Measurements from ENCODE around the gene SBK2.
"Not testable (repeated sequence)": the region's sequence is repeated elsewhere in the genome, so short reads cannot be mapped to it uniquely, and the experiment has no call there.

The SBK2 gene

GRCh38 chr19:55535965-55536350, 975 bp downstream of the SBK2 start:
- no peak for DNase-seq (ENCODE audit: low read depth in 2 of 2, low spot score in 1 of 2)

GRCh38 chr19:55535173-55535964, 1.6 kb downstream of the SBK2 start:
- no peak for DNase-seq (ENCODE audit: low read depth in 2 of 2, low spot score in 1 of 2)

- not testable (repeated sequence) for DNase-seq (ENCODE audit: low read depth in 2 of 2, low spot score in 1 of 2)
Observed at GRCh38 chr19:55534280-55534679, 2.7 kb downstream of the SBK2 start.

- no peak for DNase-seq (ENCODE audit: low read depth in 2 of 2, low spot score in 1 of 2)
Observed at GRCh38 chr19:55530996-55531395, 5.9 kb downstream of the SBK2 start.

GRCh38 chr19:55529636-55530234, 7.2 kb downstream of the SBK2 start:
- DNase-seq (ENCODE audit: low read depth in 2 of 2, low spot score in 1 of 2) = no peak

GRCh38 chr19:55528030-55528803, 8.7 kb downstream of the SBK2 start:
- no peak for DNase-seq (ENCODE audit: low read depth in 2 of 2, low spot score in 1 of 2)

GRCh38 chr19:55527197-55528029, 9.5 kb downstream of the SBK2 start:
- DNase-seq (ENCODE audit: low read depth in 2 of 2, low spot score in 1 of 2) = no peak

GRCh38 chr19:55526216-55527196, 10.4 kb downstream of the SBK2 start:
- no peak for DNase-seq (ENCODE audit: low read depth in 2 of 2, low spot score in 1 of 2)

- DNase-seq (ENCODE audit: low read depth in 2 of 2, low spot score in 1 of 2) = no peak
Observed at GRCh38 chr19:55525289-55526101, 11.4 kb downstream of the SBK2 start.

GRCh38 chr19:55520691-55521292, 16.1 kb downstream of the SBK2 start:
- no peak for DNase-seq (ENCODE audit: low read depth in 2 of 2, low spot score in 1 of 2)

- no peak for DNase-seq (ENCODE audit: low read depth in 2 of 2, low spot score in 1 of 2)
Observed at GRCh38 chr19:55519451-55520311, 17.3 kb downstream of the SBK2 start.

- DNase-seq (ENCODE audit: low read depth in 2 of 2, low spot score in 1 of 2) = peak; percentile 75 to 86
Observed at GRCh38 chr19:55516878-55517620, 19.9 kb downstream of the SBK2 start.

GRCh38 chr19:55508120-55508519, 28.8 kb downstream of the SBK2 start:
- DNase-seq (ENCODE audit: low read depth in 2 of 2, low spot score in 1 of 2) = no peak

GRCh38 chr19:55504981-55505380, 32.0 kb downstream of the SBK2 start:
- no peak for DNase-seq (ENCODE audit: low read depth in 2 of 2, low spot score in 1 of 2)

GRCh38 chr19:55504252-55504603, 32.7 kb downstream of the SBK2 start:
- DNase-seq (ENCODE audit: low read depth in 2 of 2, low spot score in 1 of 2) = no peak

GRCh38 chr19:55503502-55504251, 33.3 kb downstream of the SBK2 start:
- peak; percentile 88 to 95 for DNase-seq (ENCODE audit: low read depth in 2 of 2, low spot score in 1 of 2)

- DNase-seq (ENCODE audit: low read depth in 2 of 2, low spot score in 1 of 2) = no peak
Observed at GRCh38 chr19:55503157-55503501, 33.8 kb downstream of the SBK2 start.
